ENCODE data around the gene ZNF234.
A peak's percentile ranks its signal among the peaks of the same experiment; 100 is the strongest.
"Not testable (repeated sequence)": the region's sequence is repeated elsewhere in the genome, so short reads cannot be mapped to it uniquely, and the experiment has no call there.

Gene ZNF234

DNA sequence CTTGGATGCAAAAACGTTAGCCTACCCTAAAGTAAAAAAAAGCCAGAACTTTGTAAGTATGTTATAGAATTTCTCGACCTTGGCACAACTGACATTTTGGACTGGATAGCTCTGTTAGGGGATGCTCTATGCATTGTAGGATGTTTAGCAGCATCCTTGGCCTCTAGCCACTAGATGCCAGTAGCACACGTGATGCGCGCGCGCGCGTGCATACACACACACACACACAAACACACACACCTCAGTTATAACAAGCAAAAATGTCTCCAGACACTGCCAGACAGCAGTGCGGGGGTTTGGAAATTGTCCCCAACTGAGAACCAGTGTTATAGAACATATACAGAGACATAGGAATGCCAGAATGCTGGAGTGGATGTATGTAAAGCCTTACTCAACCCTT, 40.8 kb downstream of the ZNF234 start:
- DNase-seq: no peak

DNA sequence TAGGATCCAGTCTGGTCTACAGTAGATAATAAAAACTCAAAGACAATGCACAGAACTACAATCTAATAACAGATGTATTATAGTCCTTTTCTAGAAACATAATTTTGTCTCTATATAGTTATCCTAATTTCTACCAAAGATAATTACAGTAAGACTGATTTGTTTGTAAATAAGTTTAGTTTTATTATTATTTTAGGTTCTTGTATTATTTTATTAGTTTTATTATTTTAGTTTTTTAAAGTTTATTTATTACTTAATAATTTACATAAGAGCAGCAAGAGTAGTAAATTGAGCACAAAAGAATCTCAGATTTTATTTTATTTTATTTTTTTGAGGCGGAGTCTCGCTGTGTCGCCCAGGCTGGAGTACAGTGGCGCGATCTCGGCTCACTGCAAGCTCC, 48.7 kb downstream of the ZNF234 start:
- DNase-seq: no peak

DNA sequence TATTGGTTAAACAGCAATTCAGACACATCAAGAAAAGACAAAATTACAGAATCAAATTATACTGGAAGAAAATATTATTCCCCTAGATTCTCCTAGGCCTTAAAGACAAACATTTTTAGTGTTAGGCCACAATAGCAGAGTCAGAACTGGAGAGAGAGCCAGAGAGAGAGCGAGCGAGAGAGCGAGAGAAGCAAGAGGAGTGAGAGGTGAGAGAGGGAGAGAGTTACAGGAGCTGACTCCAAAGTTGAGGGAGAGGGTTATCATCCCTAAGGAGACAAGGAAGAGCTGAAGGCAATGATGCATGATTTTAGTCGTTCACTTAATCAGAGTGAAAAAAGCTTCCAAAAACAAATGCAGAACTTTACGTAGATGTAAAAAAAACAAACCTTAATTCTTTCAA, 50.8 kb downstream of the ZNF234 start:
- no peak for DNase-seq

DNA sequence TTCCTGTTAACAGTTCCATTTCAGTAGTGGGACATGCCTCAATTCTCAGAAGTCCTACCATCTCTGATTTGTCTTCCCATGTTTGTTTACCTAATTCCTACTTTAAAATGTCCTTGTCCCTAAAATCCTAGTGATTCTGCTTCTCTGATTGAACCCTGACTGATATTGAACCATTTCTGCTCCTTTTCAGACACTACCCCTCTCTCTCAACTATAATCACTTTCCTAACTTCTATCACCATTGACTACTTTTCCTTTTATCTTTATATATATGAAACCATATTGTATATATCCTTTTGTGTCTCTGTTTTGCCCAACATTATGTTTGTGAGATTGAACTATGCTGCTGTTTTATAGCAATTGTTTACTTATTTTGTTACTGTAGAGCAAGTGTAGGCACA, 55.4 kb downstream of the ZNF234 start:
- DNase-seq: no peak

DNA sequence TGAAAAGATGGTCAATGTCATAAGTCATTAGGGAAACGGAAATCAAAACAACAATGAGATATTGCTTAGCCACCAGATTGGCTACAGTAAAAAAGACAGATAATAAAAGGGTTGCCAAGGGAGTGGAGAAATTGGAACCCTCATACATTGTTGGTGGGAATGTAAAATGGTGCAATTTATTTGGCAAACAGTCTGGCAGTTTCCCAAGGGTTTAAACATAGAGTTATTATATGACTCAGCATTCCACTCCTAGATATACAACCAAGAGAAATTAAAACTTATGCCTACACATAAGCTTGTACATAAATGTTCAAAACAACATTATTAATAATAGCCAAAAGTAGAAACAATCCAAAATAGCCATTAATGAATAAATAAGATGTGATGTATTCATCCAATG, 61.1 kb downstream of the ZNF234 start:
- no peak for DNase-seq

DNA sequence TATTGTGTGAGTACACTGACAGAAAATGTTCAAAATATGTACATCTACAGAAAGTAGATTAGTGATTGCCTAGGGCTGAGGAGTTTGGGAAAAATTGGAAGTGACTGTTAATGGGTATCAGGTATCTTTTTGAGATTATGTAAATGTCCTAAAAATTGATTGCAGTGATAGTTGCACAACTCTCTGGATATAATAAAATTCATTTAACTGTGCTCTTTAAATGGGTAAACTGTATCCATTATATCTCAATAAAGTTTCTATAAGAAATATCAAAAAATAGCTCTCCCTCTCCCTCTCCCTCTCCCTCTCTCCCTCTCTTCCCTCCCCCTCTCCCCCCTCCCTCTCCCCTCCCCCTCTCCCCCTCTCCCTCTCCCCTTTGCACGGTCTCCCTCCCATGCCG, 61.6 kb downstream of the ZNF234 start:
- no peak for DNase-seq

DNA sequence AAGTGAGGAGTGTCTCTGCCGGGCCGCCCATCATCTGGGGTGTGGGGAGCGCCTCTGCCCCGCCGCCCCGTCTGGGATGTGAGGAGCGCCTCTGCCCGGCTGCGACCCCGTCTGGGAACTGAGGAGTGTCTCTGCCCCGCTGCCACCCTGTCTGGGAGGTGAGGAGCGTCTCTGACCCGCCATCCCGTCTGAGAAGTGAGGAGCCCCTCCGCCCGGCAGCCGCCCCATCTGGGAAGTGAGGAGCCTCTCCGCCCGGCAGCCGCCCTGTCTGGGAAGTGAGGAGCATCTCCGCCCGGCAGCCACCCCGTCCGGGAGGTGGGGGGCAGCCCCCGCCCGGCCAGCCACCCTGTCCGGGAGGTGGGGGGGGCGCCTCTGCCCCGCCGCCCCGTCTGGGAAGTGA, 62.5 kb downstream of the ZNF234 start:
- not testable (repeated sequence) for DNase-seq

DNA sequence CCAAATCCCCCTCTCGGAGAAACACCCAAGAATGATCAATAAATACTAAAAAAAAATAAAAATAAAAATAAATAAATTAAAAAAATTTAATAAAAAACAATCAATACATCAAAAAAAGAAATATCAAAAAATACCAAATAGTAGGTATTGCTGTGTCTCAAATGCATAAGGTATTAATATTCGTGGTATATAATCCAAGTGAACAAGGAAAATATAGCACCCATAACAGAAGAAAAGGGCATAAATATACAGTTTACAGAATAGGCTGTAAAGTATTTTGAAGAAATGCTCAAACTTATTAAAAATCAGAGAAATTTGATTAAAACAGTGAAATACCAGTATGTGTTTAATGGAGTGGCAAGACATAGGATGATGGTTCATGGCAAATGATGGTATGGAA, 63.4 kb downstream of the ZNF234 start:
- DNase-seq: no peak

DNA sequence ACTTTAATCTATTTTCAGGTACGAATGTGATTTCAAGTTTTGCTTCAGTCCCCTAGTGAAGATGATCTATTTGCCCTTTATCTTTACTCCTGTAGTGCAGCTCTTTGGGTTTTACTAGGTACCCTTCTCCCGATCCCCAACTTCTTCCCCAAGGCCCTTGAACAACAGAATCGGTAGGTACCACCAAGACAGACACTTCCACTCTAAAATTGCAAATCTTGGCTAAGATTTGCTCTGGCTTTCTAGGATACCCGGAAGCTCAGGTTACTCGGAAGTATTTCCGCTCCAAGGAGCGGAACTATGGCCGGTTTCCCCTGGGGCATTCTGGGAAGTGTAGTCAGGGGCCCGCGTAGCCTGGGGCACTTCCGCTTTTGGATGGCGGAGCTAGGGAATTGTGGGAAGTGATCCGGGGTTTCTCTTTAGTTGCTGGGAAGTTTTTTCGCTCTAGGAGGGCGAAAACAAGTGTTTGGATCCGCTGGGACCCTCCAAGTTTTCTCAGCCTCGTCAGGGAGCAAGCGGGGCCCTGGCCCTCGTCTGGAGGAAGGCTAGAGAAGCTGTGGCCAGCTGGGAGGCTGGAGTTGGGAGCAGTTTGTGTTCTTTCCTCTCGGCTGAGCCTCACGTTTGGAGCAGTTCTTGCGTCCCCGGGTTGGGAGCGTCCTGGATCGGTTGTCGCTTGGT, 65.9 kb downstream of the ZNF234 start:
- peak; percentile 89 for DNase-seq
